AG04450 (cell line): ENCODE measurements around the gene RHAG. TPM values are rescaled to one million over a fixed set of nuclear protein-coding genes. Genes with fewer than 3 reads are reported as not detected.

Experiments used
- CTCF ChIA-PET: fragments of 300-600, 350-600 bp; formaldehyde crosslinking; extraction: SDS; loops from one replicate; lab custom pipeline; 2022; ENCODE audit warnings: antibody characterized with exemption, inconsistent platforms; lab: Charles Lee
- POLR2A ChIA-PET: fragments of 350-600 bp; formaldehyde crosslinking; extraction: SDS; loops from one replicate; lab custom pipeline; 2021; ENCODE audit warnings: antibody characterized with exemption, inconsistent platforms; lab: Yijun Ruan, JAX
- DNase-seq: peaks from one replicate; pipeline ENCODE4 v3.0.0-alpha.2; 2011; ENCODE audit warnings: low read depth, low spot score
- H3K27ac ChIP-seq: one replicate; pipeline ENCODE4 v1.5.1; 2012; ENCODE audit warnings: low read depth, low read length, control low read depth
- H3K27me3 ChIP-seq: one replicate; pipeline ENCODE4 v1.6.0; 2012; ENCODE audit warnings: low read length; ENCODE audit not compliant: control insufficient read depth, insufficient read depth
- H3K4me3 ChIP-seq: 2 replicates; pipeline ENCODE4 v1.5.1; 2011; ENCODE audit warnings: mild to moderate bottlenecking, low read depth, low read length, control low read depth
- H3K9me3 ChIP-seq: 2 replicates; pipeline ENCODE4 v1.5.1; 2012; ENCODE audit warnings: low read length; ENCODE audit not compliant: control insufficient read depth, insufficient read depth
- polyA plus RNA-seq: library from polyadenylated mRNA; depleted of rRNA; stranded (reverse); fragments of >200 nt; gene quantifications from 2 replicates; pipeline ENCODE4 v1.2.3, GENCODE V29; 2011
- TF ChIP-seq, protein P1 (sequence below): IDR thresholded peaks from 2 replicates; pipeline ENCODE4 v1.5.1; 2011; ENCODE audit warnings: low read depth, low read length, control low read depth, inconsistent platforms

The RHAG gene
- polyA plus RNA-seq, 1 experiment = not detected

GRCh38 chr6:49639177-49639817, 2.7 kb upstream of the RHAG start:
- DNase-seq = no peak
- TF ChIP-seq, protein P1, sequence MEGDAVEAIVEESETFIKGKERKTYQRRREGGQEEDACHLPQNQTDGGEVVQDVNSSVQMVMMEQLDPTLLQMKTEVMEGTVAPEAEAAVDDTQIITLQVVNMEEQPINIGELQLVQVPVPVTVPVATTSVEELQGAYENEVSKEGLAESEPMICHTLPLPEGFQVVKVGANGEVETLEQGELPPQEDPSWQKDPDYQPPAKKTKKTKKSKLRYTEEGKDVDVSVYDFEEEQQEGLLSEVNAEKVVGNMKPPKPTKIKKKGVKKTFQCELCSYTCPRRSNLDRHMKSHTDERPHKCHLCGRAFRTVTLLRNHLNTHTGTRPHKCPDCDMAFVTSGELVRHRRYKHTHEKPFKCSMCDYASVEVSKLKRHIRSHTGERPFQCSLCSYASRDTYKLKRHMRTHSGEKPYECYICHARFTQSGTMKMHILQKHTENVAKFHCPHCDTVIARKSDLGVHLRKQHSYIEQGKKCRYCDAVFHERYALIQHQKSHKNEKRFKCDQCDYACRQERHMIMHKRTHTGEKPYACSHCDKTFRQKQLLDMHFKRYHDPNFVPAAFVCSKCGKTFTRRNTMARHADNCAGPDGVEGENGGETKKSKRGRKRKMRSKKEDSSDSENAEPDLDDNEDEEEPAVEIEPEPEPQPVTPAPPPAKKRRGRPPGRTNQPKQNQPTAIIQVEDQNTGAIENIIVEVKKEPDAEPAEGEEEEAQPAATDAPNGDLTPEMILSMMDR = no peak
- H3K9me3 ChIP-seq = no peaks in the 10 kb centered on the region
- H3K27ac ChIP-seq = no peak overlapping the region
- CTCF ChIA-PET = interaction anchor here (1.6 kb wide), 1 partner anchor 16 kb away, joined by 5 read pairs; no protein-coding TSS in a partner anchor
- POLR2A ChIA-PET = no interaction called here
- no peak overlapping the region for H3K4me3 ChIP-seq
- no peaks in the 10 kb centered on the region for H3K27me3 ChIP-seq

DNA sequence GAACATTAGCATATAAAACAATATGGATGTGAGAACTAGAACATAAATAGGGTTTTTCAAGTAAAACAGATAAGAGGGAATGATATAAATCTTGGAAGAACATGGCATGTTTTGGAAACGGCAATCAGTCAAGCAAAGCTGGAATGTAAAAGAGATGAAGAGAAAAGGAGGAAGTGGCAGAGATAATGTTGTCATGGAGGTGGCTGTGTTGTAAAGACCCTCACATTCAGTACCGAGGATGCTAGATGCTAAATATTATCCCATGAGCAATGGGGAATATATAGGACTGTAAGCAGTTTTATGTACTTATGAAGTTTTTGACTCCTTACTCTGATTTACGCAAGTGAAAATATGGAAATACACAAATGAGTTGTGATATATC, 702 bp upstream of the RHAG start:
- Histone ChIP-seq H3K9me3 (no peaks in the 10 kb centered on the region), H3K4me3 (no peak overlapping the region), H3K27ac (no peak overlapping the region), H3K27me3 (no peaks in the 10 kb centered on the region)
- TF ChIP-seq, protein P1 = no peak
- ChIA-PET CTCF (no interaction called here), POLR2A (no interaction called here)
- DNase-seq = no peak

- POLR2A ChIA-PET = no interaction called here
- Histone ChIP-seq H3K9me3 (no peaks in the 10 kb centered on the region), H3K27ac (no peak overlapping the region), H3K27me3 (no peaks in the 10 kb centered on the region), H3K4me3 (no peak overlapping the region)
- DNase-seq = no peak
- TF ChIP-seq, protein P1 = no peak
- CTCF ChIA-PET = interaction anchor here (1.6 kb wide), 1 partner anchor 29 kb away, joined by 7 read pairs; no protein-coding TSS in a partner anchor
Measured at GRCh38 chr6:49635978-49636712, 494 bp downstream of the RHAG start.

- TF ChIP-seq, protein P1 = no peak
- H3K9me3 ChIP-seq = no peaks in the 10 kb centered on the region
- no peak overlapping the region for H3K4me3 ChIP-seq
- no peak for DNase-seq
- no peak overlapping the region for H3K27ac ChIP-seq
- no peaks in the 10 kb centered on the region for H3K27me3 ChIP-seq
- POLR2A ChIA-PET = no interaction called here
- CTCF ChIA-PET = interaction anchor here (0.9 to 1.6 kb wide), 3 partner anchors 12 to 103 kb away, joined by 3 to 7 read pairs (median 4); no protein-coding TSS in a partner anchor
Measured at GRCh38 chr6:49635480-49635879, 1.2 kb downstream of the RHAG start.

DNA sequence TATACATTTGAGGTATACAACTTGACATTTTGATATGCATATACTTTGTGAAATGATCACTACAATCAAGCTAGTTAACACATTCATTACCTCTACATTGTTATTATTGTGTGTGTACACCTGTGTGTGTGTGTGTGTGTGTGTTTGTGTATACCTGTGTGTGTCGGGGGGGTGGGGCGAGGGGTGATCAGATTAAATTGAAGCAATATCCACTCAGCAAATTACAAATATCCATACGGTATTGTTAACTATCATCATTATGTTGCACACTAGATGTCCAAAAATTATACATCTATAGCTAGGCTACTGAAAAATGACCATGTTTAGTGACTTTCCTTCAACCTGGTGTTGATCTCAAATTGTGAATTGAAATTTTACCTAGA, 1.8 kb downstream of the RHAG start:
- H3K4me3 ChIP-seq = no peak overlapping the region
- no peak for DNase-seq
- POLR2A ChIA-PET = no interaction called here
- H3K27me3 ChIP-seq = no peaks in the 10 kb centered on the region
- no peak overlapping the region for H3K27ac ChIP-seq
- TF ChIP-seq, protein P1 = no peak
- H3K9me3 ChIP-seq = no peaks in the 10 kb centered on the region
- CTCF ChIA-PET = interaction anchor here (0.9 to 1.6 kb wide), 3 partner anchors 12 to 102 kb away, joined by 3 to 7 read pairs (median 4); no protein-coding TSS in a partner anchor
